ENCODE results near the gene COL8A1.

DNA sequence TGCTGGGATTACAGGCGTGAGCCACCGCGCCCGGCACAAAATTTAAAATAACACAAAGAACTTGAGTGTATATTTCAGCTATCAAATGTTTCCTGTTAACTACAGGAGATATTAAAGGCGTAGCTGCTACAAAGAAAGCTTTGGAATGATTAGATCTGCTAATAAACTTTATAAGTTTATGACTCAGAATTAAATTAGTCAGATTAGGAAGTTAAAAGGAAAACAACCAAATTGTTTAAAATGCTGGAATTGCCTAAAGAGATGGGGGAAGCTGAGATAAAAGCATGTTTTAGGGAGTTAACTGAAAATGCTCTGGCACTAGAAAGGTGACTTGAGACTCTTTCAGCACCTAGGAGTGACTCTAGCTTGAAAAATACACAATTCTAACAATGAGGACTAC is 58.9 kb downstream of the COL8A1 start:
- no peak for TF ChIP-seq POLR2A (IDR thresholded peaks at IDR 0.05; ENCODE audit: low read length)
- no peak for TF ChIP-seq GATA1 (IDR thresholded peaks at IDR 0.05; ENCODE audit: low read depth, low read length)
